KOPT-K1 (cell line): ENCODE measurements around the gene CKAP4.

ENCODE experiments used
- H3K27ac ChIP-seq: fragments of 200-600 bp; sonication (generic); 2 replicates; pipeline ENCODE4 v1.5.1; 2016; ENCODE audit warnings: antibody characterized with exemption, mild to moderate bottlenecking, low read depth, low read length; ENCODE audit not compliant: poor library complexity, severe bottlenecking
- H3K36me3 ChIP-seq: fragments of 200-600 bp; sonication (generic); 2 replicates; pipeline ENCODE4 v1.5.1; 2017; ENCODE audit warnings: antibody characterized with exemption, mild to moderate bottlenecking, low read length, moderate library complexity; ENCODE audit not compliant: insufficient read depth
- H3K9me3 ChIP-seq: fragments of 200-600 bp; sonication (generic); 2 replicates; pipeline ENCODE4 v1.5.1; 2017; ENCODE audit warnings: antibody characterized with exemption, low read length, mild to moderate bottlenecking; ENCODE audit not compliant: insufficient read depth, poor library complexity, severe bottlenecking

CKAP4 gene

DNA sequence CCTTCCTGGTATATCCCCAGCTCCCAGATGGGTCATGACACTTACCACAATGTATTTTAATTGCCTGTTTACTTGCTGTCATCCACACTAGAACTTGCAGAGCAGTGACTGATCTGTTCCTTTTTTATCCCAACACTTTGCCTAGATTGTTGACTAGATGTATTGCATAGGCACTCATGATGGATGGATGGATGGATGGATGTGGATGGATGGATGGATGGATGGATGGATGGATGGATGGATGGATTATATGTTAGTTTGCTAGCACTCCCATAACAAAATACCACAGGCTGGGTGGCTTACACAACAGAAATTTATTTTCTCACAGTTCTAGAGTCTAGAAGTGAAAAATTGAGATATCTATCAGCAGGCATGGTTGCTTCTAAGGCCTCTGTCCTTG, 8.7 kb upstream of the CKAP4 start:
- Histone ChIP-seq H3K36me3 (no peaks in the 10 kb centered on the region), H3K9me3 (no peaks in the 10 kb centered on the region)

DNA sequence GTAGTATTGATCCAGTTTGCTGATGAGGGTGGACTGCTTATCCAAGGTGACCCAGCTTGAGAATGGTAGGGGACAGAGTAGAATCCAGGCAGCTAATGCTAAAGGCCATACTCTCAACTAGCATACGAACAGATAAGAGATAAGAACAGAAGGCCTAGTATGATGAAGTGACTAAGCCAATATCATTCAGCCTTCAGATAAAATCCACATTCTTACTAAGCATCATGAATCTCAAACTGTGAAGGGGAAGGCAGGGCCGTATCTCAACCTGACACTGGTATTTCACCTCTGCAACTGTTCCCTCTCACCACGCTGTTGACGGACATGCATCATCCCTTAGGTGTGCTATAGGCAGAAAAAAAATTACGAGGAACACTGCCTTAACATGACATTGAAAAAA, 8.1 kb upstream of the CKAP4 start:
- Histone ChIP-seq H3K9me3 (no peaks in the 10 kb centered on the region), H3K27ac (no peak overlapping the region), H3K36me3 (no peaks in the 10 kb centered on the region)

More for the DNA sequence above, 8.7 kb upstream of the CKAP4 start:
- no peak overlapping the region for H3K27ac ChIP-seq

DNA sequence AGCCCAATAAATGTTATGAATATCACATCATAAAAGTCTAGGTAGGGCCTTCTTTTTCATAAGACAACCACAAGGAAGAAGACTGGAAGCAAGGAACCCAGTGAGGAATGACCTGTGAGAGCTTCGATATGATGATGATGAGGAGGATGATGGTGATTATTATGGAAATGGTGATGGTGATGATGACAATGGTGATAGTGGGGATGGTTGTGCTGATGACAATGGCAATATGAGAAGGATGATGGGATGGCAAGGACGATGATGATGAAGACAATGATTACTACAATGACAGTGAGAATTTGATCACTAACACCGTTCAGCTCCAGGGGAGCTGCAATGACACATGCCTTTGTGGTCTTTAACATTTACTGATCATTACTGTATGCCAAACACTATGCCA, 7.7 kb upstream of the CKAP4 start:
- H3K36me3 ChIP-seq, result no peaks in the 10 kb centered on the region
- H3K9me3 ChIP-seq, result no peaks in the 10 kb centered on the region
- H3K27ac ChIP-seq, result no peak overlapping the region

DNA sequence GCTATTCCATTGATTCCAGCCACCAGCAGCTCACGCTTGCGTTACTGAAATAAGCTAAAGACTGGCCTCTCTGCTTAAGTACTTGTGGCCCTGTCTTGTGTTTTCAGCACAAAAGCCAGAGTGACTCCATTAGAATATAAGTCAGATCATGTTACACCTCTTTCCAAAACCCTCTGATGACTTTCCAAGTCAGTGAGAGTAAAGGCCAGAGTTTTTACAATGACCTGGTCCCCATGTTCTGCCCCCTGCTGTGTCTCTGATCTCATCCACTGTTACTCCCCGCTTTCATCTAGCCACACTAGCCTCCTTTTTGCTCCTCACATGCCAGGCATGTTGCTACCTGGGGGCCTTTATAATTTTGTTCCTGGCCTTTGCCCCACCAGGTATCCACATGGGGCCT, 6.9 kb upstream of the CKAP4 start:
- Histone ChIP-seq H3K9me3 (no peaks in the 10 kb centered on the region), H3K27ac (no peak overlapping the region), H3K36me3 (no peaks in the 10 kb centered on the region)

DNA sequence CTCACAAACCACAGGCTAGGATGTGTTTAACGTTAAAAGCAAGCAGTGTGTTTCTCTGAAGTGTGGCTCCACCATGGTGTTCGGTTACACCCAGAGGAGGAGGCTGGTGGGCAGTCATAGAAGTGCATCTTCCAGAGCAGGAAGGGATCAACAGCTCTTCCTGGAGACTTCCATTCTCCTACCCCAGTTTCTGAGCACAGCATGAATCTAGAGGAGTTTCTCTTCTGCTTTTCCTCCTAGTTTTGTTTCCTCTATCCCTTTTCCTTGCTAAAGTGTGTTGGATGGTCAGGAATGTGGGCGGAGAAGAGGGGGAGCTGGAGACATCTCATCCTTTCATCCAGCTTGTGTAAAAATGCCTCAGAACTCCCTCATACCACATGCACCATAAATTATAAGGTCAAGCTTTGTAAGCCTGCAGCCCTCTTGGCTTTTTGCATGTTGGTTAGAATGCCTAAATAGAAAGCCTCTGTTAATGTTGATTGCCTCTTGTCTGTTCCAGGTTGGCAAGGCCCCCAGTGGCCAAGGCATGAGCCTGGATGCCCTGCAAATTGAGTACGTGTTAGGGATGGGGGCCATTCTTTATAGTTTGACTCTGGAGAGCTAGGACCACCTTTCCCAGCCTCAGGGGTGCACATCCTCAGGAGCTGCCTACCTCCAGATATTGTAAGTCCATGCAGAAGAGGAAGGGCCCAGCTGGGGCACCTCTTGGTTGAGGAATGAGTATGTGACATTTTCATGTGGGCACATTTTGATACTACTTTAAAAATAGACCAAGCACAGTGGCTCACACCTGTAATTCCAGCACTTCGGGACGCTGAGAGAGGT, 4.0 kb upstream of the CKAP4 start:
- no peak overlapping the region for H3K27ac ChIP-seq
- H3K9me3 ChIP-seq, result no peaks in the 10 kb centered on the region
- H3K36me3 ChIP-seq, result no peaks in the 10 kb centered on the region

DNA sequence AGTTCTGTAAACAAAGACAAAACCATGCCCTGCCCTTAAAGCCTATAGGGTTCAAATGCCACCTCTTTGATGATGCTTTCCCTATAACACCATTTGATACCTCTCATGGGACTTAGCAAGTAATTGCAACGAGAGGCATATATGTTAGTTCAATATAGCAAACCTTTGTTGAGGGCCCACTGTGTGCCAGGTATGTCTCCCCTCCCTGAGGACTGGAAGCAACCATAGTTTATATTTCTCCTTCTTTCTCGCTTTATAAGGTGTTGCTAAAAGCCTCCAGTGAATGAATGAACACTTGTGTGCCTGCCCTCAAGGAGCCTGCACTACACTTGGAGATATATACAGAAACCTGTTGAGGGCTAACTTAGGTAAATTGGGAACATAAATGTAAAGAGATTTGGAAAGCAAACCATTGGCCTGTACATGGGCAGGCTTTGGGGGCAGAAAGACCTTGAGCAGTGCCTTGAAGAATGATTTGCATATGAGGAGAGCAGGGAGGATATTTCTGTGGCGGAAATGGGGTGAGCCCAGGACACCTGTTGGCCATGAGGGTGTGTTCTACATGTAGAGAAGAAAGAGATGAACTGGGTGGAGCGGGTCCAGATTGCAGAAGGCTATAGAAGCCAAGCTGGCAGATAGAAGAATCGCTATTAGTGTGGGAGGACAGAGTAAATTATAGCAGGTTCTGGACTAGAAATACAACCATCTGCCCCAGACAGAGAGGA, 1.8 kb upstream of the CKAP4 start:
- Histone ChIP-seq H3K36me3 (no peaks in the 10 kb centered on the region), H3K9me3 (no peaks in the 10 kb centered on the region), H3K27ac (no peak overlapping the region)

DNA sequence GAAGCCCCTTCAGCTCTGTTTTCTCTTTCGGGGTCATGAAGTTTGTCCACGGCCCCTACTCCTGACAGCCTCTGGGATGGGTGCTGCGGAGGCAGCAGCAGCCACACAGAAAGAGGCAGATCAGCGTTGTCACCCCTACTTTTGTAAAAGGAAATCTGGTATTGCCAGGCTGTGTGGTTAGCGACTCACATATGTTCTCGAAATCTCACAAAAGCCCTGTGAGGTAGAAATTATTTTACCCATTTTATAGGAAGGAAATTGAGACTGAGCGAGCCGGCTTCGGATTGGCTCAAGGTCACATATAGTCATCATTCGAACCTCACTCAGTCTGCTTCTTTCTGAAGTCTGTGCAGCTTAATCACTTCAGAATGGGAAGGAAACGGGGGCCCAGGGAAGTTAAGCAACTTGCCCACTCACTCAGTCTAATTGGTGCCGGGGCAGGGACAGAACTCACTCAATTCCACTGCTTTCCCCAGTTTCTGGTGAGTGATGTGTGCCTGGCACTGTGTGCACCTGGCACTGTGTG, 1.1 kb upstream of the CKAP4 start:
- no peak overlapping the region for H3K27ac ChIP-seq
- H3K9me3 ChIP-seq, result no peaks in the 10 kb centered on the region
- no peaks in the 10 kb centered on the region for H3K36me3 ChIP-seq

DNA sequence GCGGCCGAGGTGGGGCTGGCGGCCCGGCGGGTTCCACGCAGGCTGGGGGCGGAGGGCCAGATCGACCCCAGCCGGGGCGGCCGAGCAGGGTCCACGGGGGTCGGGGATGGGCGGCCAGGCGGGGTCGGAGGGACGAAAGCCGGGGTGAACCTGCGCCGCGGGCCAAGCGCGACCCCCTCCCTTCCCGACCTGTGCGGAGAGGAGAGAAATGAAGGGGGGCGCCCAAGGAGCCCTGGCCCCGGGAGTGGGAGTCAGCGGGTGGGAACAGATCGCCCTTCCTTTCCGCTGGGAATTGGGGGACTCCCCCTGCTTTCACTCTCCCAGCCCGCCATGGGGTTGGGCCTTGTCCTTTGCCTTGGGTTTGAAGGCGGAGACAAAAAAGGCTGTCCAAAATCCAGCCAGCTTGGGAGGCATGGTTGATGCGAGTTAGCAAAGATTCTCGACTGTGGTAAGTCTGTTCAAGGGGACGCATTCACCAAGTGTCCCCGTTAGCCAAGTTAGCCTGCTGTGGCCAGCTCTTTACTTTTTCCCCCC, 559 bp upstream of the CKAP4 start:
- Histone ChIP-seq H3K9me3 (no peaks in the 10 kb centered on the region), H3K36me3 (no peaks in the 10 kb centered on the region), H3K27ac (no peak overlapping the region)

DNA sequence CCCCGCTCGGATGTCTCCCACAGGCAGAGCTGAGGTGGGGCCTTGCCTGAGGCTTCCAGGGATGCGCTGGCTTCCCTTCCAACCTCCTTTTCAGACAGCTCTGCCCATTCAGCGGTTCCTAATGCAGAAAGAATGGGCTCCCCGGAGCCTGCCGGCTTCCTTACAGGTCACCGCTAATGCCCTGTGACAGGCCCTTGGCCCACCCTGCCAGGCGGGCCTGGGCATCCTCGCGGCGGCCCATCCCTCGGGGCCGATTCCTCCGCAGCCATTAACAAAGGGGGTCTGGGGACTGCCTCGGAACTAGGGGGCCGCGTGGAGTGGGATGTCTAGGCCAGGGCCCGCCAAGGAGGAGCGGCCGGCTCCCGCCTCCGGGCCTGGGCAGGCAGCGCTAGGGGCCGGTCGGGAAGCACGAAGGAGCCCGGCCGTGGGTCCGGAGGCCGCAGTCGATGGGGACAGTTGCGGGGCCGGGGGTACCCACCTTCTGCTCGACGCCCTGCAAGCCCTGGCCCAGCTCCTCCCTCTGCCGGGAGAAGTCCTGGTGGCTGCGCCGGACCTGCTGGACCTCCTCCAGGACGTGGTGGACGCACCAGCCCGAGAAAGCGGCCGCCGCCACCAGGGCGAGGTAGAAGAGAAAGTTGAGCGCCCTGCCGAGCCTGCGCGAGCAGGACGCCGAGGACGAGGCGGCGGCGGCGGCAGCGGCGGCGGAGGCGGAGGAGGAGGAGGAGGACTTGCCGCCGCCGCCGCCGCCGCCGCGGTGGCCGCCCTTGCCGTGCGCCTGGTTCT, 738 bp downstream of the CKAP4 start:
- H3K36me3 ChIP-seq, result no peaks in the 10 kb centered on the region
- H3K9me3 ChIP-seq, result no peaks in the 10 kb centered on the region
- H3K27ac ChIP-seq, result no peak overlapping the region

DNA sequence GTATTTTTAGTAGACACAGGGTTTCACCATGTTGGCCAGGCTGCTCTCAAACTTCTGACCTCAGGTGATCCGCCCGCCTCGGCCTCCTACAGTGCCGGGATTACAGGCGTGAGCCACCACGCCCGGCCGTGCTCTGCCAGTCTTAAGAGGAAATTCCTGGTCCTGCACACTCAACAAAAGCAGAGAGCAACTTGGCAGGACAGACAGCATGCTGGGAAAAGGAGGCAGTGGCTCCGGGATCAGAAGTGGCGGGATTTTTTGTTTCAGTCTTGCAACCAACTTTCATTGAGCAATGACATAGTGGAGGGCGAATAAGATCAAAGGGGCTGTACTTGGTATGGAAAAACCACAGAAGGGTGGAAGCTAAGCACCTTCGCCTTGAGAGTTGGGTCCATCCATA, 2.1 kb downstream of the CKAP4 start:
- Histone ChIP-seq H3K36me3 (no peaks in the 10 kb centered on the region), H3K9me3 (no peaks in the 10 kb centered on the region), H3K27ac (no peak overlapping the region)

DNA sequence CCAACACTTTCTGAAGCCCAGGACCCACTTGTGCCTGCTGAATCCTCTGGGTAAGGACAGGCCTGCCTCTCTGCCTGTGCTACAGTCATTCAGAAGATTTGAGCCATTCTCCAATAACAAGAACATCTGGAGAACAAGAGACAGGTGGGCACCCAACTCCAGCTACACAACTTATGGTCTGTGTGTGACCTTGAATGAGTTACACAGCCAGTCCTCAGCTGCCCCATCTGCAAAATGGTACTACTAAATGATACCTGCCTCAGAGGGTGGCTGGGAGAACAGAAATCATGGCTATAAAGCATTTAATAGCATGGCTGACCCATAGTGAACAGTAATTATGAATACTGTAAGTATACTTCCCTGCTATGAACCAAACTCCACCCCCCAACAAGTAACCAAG, 4.2 kb downstream of the CKAP4 start:
- Histone ChIP-seq H3K27ac (no peak overlapping the region), H3K9me3 (no peaks in the 10 kb centered on the region), H3K36me3 (no peaks in the 10 kb centered on the region)

DNA sequence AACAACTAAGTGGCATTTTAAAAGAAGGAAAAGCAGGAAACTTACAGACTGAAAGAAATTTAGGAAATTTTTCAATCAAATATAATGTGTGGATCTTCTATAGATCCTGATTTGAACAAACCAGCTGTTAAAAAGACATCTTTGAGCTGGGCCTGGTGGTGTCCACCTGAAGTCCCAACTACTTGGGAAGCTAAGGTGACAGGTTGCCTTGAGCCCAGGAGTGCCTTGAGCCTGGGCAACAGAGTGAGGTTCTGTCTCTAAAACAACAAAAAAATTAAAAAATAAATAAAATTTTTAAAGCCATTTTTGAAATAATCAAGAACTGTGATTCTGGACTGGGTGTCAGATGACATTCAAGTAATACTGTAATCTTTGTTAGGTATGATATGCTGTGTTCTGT, 7.0 kb downstream of the CKAP4 start:
- no peaks in the 10 kb centered on the region for H3K36me3 ChIP-seq
- H3K27ac ChIP-seq, result no peak overlapping the region
- H3K9me3 ChIP-seq, result no peaks in the 10 kb centered on the region

DNA sequence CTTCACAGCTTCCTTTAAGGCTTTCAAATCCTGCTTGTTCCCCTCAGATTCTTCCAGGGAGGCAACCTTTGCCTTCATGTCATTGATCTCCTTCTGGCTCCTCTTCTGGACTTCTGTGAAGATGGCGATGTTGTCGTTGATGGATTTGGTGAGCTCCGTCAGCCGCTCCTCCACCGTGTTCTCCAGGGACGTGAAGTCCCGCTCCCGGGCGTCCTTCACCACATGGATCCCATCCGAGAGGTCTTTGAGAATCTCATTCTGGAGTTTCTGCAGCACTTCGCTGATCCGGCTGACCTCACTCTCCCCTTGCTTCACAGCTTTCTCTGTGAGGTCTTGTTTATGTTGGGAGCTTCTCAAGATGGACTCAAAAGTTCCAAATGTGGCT, 7.9 kb downstream of the CKAP4 start:
- Histone ChIP-seq H3K36me3 (no peaks in the 10 kb centered on the region), H3K27ac (no peak overlapping the region), H3K9me3 (no peaks in the 10 kb centered on the region)

DNA sequence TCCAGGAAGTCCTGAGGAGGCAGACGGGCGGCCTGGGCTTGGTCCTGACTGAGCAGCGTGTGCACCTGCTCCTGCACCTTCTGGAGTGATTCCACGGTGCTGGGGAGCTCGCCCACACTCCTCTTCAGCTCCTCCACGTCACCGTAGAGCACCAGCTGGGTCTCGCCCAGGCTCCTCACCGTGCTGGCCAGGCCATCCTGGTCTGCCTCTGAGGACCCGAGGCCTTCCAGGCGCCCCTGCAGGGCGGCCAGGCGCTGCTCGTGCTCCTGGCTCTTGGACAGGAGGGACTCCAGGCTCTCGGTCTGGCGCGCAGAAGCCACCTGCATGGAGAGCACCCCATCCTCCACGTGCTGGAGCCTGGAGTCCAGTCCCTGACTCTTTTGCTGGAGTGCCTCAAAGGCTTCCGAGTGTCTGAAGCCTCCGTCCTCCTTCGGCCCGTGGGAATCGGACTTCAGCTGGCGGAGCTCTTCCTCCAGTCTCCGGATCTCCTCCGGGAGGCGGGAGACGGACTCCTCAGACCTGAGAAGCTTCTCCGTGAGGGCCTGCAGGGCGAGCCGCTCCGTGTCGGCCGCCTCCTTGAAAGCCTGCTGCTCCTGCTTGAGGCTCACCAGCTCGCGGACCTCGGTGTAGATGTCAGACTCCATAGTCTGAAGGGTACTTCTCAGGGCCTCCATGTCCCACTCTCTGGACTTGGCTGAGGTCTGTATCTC, 8.4 kb downstream of the CKAP4 start:
- H3K36me3 ChIP-seq, result no peaks in the 10 kb centered on the region
- no peak overlapping the region for H3K27ac ChIP-seq
- H3K9me3 ChIP-seq, result no peaks in the 10 kb centered on the region
